ENCODE data around the gene AHDC1. TPM values are rescaled to one million over a fixed set of nuclear protein-coding genes. Genes with fewer than 3 reads are reported as not detected.

AHDC1 gene
- polyA plus RNA-seq, 3 donors = 0.16 to 3.3 (median 0.30) TPM

GRCh38 chr1:27543284-27543683 is 60.7 kb downstream of the AHDC1 start:
- no peak for TF ChIP-seq CTCF (IDR thresholded peaks at IDR 0.05)
- H3K9me3 Mint-ChIP-seq = no peaks in the 10 kb centered on the region
- 98% methylated on average over 6 of the region's 6 CpGs for WGBS (ENCODE audit: insufficient coverage)
- no peaks in the 10 kb centered on the region for H3K79me2 ChIP-seq (ENCODE audit: insufficient read depth, low read length)
- no peak overlapping the region for H3K9ac ChIP-seq (ENCODE audit: insufficient read depth, low read length, poor library complexity, severe bottlenecking)
- peaks cover 2% of the 10 kb centered on the region in 3 donors for H3K27me3 Mint-ChIP-seq (ENCODE audit: low read depth in 3 of 3)
- H3K9me3 ChIP-seq (replicated peaks in 1 of 2; ENCODE audit: control insufficient read depth in 1 of 2, insufficient read depth in 1 of 2, low read length in 2 of 2) = no peaks in the 10 kb centered on the region
- peaks cover 5 to 6% of the 10 kb centered on the region in 2 donors for H3K36me3 Mint-ChIP-seq
- H3K4me3 ChIP-seq (replicated peaks in 1 of 3; ENCODE audit: low read depth in 2 of 3, low read length in 3 of 3) = no peak overlapping the region
- H3K4me2 ChIP-seq (replicated peaks; ENCODE audit: extremely low read depth, low read length, poor library complexity, severe bottlenecking) = no peak overlapping the region
- H3K4me1 ChIP-seq (ENCODE audit: control insufficient read depth in 1 of 2, insufficient read depth in 2 of 2, low read length in 2 of 2) = no peaks in the 10 kb centered on the region
- no peaks in the 10 kb centered on the region for H3K27me3 ChIP-seq (ENCODE audit: control insufficient read depth in 2 of 2, insufficient read depth in 2 of 2, low read length in 2 of 2)
- intact Hi-C loops (cut with micrococcal nuclease) = loop anchor here in 1 of 2 donors (10.0 kb wide), 1 partner anchor 152 kb away; no protein-coding TSS in a partner anchor
- DNase-seq = no peak
- no peaks in the 10 kb centered on the region for H4K20me1 ChIP-seq (ENCODE audit: insufficient read depth, low read length)
- no peak overlapping the region for H3K27ac ChIP-seq (ENCODE audit: low read depth in 1 of 2, low read length in 2 of 2)
- H3K4me1 Mint-ChIP-seq = peaks cover 3% of the 10 kb centered on the region
- H3K27ac Mint-ChIP-seq = peak overlapping the region in 1 of 7 donors; percentile 6
- H3K4me3 Mint-ChIP-seq = no peak overlapping the region
- no peaks in the 10 kb centered on the region for H3K36me3 ChIP-seq (replicated peaks in 1 of 2; ENCODE audit: control insufficient read depth in 1 of 2, insufficient read depth in 2 of 2, low read length in 2 of 2)
- no peak overlapping the region for H2AFZ ChIP-seq (ENCODE audit: insufficient read depth, low read depth, low read length, poor library complexity, severe bottlenecking)

- Histone ChIP-seq H3K27ac (ENCODE audit: low read depth in 1 of 2, low read length in 2 of 2) (no peak overlapping the region), H3K9me3 (replicated peaks in 1 of 2; ENCODE audit: control insufficient read depth in 1 of 2, insufficient read depth in 1 of 2, low read length in 2 of 2) (no peaks in the 10 kb centered on the region), H3K4me1 (ENCODE audit: control insufficient read depth in 1 of 2, insufficient read depth in 2 of 2, low read length in 2 of 2) (no peaks in the 10 kb centered on the region), H2AFZ (ENCODE audit: insufficient read depth, low read depth, low read length, poor library complexity, severe bottlenecking) (no peak overlapping the region), H3K4me3 (replicated peaks in 1 of 3; ENCODE audit: low read depth in 2 of 3, low read length in 3 of 3) (no peak overlapping the region), H3K4me2 (replicated peaks; ENCODE audit: extremely low read depth, low read length, poor library complexity, severe bottlenecking) (no peak overlapping the region), H3K79me2 (ENCODE audit: insufficient read depth, low read length) (no peaks in the 10 kb centered on the region), H4K20me1 (ENCODE audit: insufficient read depth, low read length) (no peaks in the 10 kb centered on the region), H3K27me3 (ENCODE audit: control insufficient read depth in 2 of 2, insufficient read depth in 2 of 2, low read length in 2 of 2) (no peaks in the 10 kb centered on the region), H3K9ac (ENCODE audit: insufficient read depth, low read length, poor library complexity, severe bottlenecking) (no peak overlapping the region), H3K36me3 (replicated peaks in 1 of 2; ENCODE audit: control insufficient read depth in 1 of 2, insufficient read depth in 2 of 2, low read length in 2 of 2) (no peaks in the 10 kb centered on the region)
- intact Hi-C loops (cut with micrococcal nuclease) = loop anchor here in 1 of 2 donors (10.0 kb wide), 1 partner anchor 152 kb away; no protein-coding TSS in a partner anchor
- Mint-ChIP-seq H3K27ac (peak overlapping the region in 2 of 7 donors; percentile 6 to 28), H3K4me3 (no peak overlapping the region), H3K36me3 (peaks cover 5% of the 10 kb centered on the region in 2 donors), H3K9me3 (no peaks in the 10 kb centered on the region), H3K4me1 (peaks cover 3% of the 10 kb centered on the region), H3K27me3 (ENCODE audit: low read depth in 3 of 3) (peaks cover 2% of the 10 kb centered on the region in 3 donors)
- 78% methylated on average over 10 of the region's 19 CpGs for WGBS (ENCODE audit: insufficient coverage)
- no peak for TF ChIP-seq CTCF (IDR thresholded peaks at IDR 0.05)
- no peak for DNase-seq
Observed at GRCh38 chr1:27542463-27543273, 61.3 kb downstream of the AHDC1 start.

Measured in CD14-positive monocyte (primary cell).